Liver (tissue), 9 donors: ENCODE measurements around the gene NPTN. TPM values are rescaled to one million over a fixed set of nuclear protein-coding genes. Genes with fewer than 3 reads are reported as not detected.
A peak's percentile ranks its signal among the peaks of the same experiment; 100 is the strongest.

Experiments
- DNase-seq: peaks from one replicate; pipeline ENCODE4 v3.0.0-alpha.2; 2017; ENCODE audit warnings: low spot score
- H3K27ac ChIP-seq, 2 donors: one replicate each; pipeline ENCODE4 v1.7.0; 2013; ENCODE audit warnings: inconsistent platforms in 2 of 2, low read length in 2 of 2, control low read depth in 1 of 2, low read depth in 1 of 2, mild to moderate bottlenecking in 1 of 2
- H3K27me3 ChIP-seq, 4 donors: one replicate each; pipeline versions ENCODE4 v1.6.1 to v1.7.0; 2013; ENCODE audit warnings: low read length in 3 of 4, inconsistent platforms in 1 of 4, mild to moderate bottlenecking in 1 of 4, moderate library complexity in 1 of 4; ENCODE audit not compliant: control insufficient read depth in 4 of 4, insufficient read depth in 4 of 4
- H3K36me3 ChIP-seq, 4 donors: one replicate each; pipeline versions ENCODE4 v1.6.1 to v1.7.0; 2013; ENCODE audit warnings: low read length in 3 of 4, mild to moderate bottlenecking in 3 of 4, low read depth in 1 of 4, moderate library complexity in 1 of 4; ENCODE audit not compliant: control insufficient read depth in 4 of 4, insufficient read depth in 3 of 4
- H3K4me1 ChIP-seq, 4 donors: one replicate each; pipeline versions ENCODE4 v1.6.1 to v1.7.0; 2013; ENCODE audit warnings: low read length in 3 of 4, mild to moderate bottlenecking in 3 of 4, moderate library complexity in 1 of 4; ENCODE audit not compliant: control insufficient read depth in 4 of 4, insufficient read depth in 4 of 4
- H3K4me3 ChIP-seq, 3 donors: one replicate each; pipeline versions ENCODE4 v1.6.1 to v1.7.0; 2013; ENCODE audit warnings: low read length in 3 of 3, control low read depth in 1 of 3, low read depth in 1 of 3, mild to moderate bottlenecking in 1 of 3
- H3K9ac ChIP-seq, 2 donors: one replicate each; pipeline ENCODE4 v1.7.0; 2013; ENCODE audit warnings: low read length in 2 of 2, mild to moderate bottlenecking in 2 of 2, moderate library complexity in 2 of 2, control low read depth in 1 of 2, low read depth in 1 of 2
- H3K9me3 ChIP-seq, 4 donors: one replicate each; pipeline versions ENCODE4 v1.6.1 to v1.7.0; 2013; ENCODE audit warnings: low read length in 3 of 4; ENCODE audit not compliant: control insufficient read depth in 4 of 4
- ATF3 ChIP-seq: IDR thresholded peaks from 2 replicates; pipeline ENCODE4 v1.6.1; 2016; ENCODE audit warnings: antibody characterized with exemption
- CTCF ChIP-seq: fragments of 150-350 bp; IDR thresholded peaks from 2 replicates; pipeline ENCODE4 v1.5.1; 2017; ENCODE audit warnings: improper control_type of control experiment, low read depth, low read length; ENCODE audit not compliant: missing input control
- FOXA1 ChIP-seq: IDR thresholded peaks from 2 replicates; pipeline ENCODE4 v1.6.1; 2016; ENCODE audit warnings: antibody characterized with exemption
- HNF4A ChIP-seq, 2 donors: conservative IDR thresholded peaks; 2 replicates each; pipeline ENCODE4 v1.6.1; 2016; ENCODE audit warnings: antibody characterized with exemption in 2 of 2, mild to moderate bottlenecking in 2 of 2
- HNF4G ChIP-seq: IDR thresholded peaks from 2 replicates; pipeline ENCODE4 v1.6.1; 2016; ENCODE audit warnings: antibody characterized with exemption
- NR2F2 ChIP-seq: IDR thresholded peaks from 2 replicates; pipeline ENCODE4 v1.6.1; 2016; ENCODE audit warnings: antibody characterized with exemption
- RAD21 ChIP-seq, 2 donors: IDR thresholded peaks; 2 replicates each; pipeline ENCODE4 v1.6.1; 2016; ENCODE audit warnings: antibody characterized with exemption in 2 of 2, mild to moderate bottlenecking in 2 of 2
- ZBTB33 ChIP-seq: IDR thresholded peaks from 2 replicates; pipeline ENCODE4 v1.6.1; 2016; ENCODE audit warnings: antibody characterized with exemption
- WGBS: extraction: QIAGEN DNeasy Blood & Tissue Kit; methylation state at CpG from one replicate; pipeline ENCODE4 v1.1.7; 2013; 5-methylcytosine and 5-hydroxymethylcytosine counted together
- polyA plus RNA-seq, 2 donors: library from polyadenylated mRNA; stranded (reverse) in 1 of 2; unstranded in 1 of 2; fragments of 200-250 nt in 1 of 2; fragments of >200 nt in 1 of 2; fragmentation: Nextera tagmentation in 1 of 2; extraction: Ambion mirVana in 1 of 2; gene quantifications; one replicate each; pipeline versions ENCODE4 v1.2.1 to v1.2.3, GENCODE V29; 2013 to 2015
- total RNA-seq, 2 donors: library from RNA; depleted of rRNA; stranded (reverse); fragments of >200 nt; gene quantifications; one replicate each; pipeline ENCODE4 v1.2.3, GENCODE V29; 2014
- donor health status: healthy.
- donor health status: healthy.
- donor health status: healthy.
- donor health status: healthy.
- donor health status: healthy.

NPTN gene
- total and polyA plus RNA-seq, 4 donors, result 16.8 to 42.4 (median 33.9) TPM

DNA sequence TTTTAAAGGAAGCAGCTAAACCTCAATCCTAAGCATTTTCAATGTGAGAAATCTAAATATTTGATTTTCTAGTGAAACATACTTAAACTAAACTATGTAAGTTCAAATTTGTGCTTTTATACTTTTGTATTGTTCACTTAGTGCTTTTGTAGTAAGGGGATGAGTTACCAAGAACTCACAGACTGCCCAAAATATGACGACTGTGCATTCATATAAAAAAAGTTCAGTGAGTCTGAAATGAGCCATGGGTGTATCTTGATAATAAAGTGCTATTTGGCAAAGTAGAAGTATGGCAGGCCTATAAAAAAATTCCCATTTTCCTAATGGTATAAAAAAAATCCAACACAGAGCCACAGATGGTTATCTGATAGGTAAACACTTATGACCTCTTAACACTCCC is 66.2 kb downstream of the NPTN start:
- WGBS, result 89% methylated on average over 1 of the region's 1 CpG
- no peak for DNase-seq
- Histone ChIP-seq H3K4me3 (no peak overlapping the region), H3K27ac (no peak overlapping the region), H3K9ac (no peak overlapping the region), H3K9me3 (no peaks in the 10 kb centered on the region), H3K4me1 (no peaks in the 10 kb centered on the region), H3K36me3 (peaks cover 2 to 63% (median 45%) of the 10 kb centered on the region in 4 donors), H3K27me3 (no peaks in the 10 kb centered on the region)
- no peak for TF ChIP-seq ZBTB33
- no peak for TF ChIP-seq HNF4G
- TF ChIP-seq HNF4A (conservative IDR thresholded peaks at IDR 0.05), result no peak
- TF ChIP-seq FOXA1, result no peak
- TF ChIP-seq CTCF, result no peak
- no peak for TF ChIP-seq ATF3

- Histone ChIP-seq H3K27ac (no peak overlapping the region), H3K4me1 (no peaks in the 10 kb centered on the region), H3K4me3 (no peak overlapping the region), H3K9me3 (no peaks in the 10 kb centered on the region), H3K9ac (no peak overlapping the region), H3K36me3 (peaks cover 4 to 55% (median 28%) of the 10 kb centered on the region in 4 donors), H3K27me3 (no peaks in the 10 kb centered on the region)
- WGBS, result 75% methylated on average over 6 of the region's 6 CpGs
- no peak for TF ChIP-seq HNF4G
- no peak for DNase-seq
These were observed 68.9 kb downstream of the NPTN start for GRCh38 chr15:73564255-73564654.

DNA sequence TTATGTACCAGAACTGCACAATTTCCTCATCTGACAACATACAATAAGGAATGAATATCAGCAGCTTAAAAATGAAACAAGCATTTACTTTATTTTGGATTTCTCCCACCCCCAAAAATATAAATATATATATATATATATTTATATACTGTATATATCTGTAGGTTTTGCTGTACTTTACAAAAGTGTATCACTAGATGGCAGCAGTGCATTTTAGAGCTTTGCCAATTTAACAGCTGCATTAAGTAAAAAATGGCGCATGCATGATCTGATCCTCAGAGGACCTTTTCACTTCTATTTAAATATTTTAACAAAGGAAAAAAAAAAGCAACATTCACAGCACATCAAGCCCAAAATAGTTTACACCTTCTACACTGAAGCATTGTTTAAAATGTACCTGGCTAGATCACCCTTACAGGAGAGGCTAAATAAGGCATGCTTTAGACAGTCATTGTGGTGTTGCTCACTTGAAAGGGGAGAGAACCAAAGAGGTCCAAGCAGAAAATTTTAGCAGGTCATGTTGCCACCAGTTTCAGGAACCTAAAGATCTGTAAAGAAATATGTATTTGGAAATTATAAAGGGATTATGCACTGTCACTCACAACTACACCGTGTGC is 72.6 kb downstream of the NPTN start:
- Histone ChIP-seq H3K36me3 (peaks cover 4 to 56% (median 27%) of the 10 kb centered on the region in 4 donors), H3K9me3 (no peaks in the 10 kb centered on the region), H3K9ac (no peak overlapping the region), H3K4me3 (no peak overlapping the region), H3K4me1 (no peaks in the 10 kb centered on the region), H3K27ac (no peak overlapping the region), H3K27me3 (no peaks in the 10 kb centered on the region)
- 84% methylated on average over 2 of the region's 2 CpGs for WGBS
- DNase-seq, result no peak
- no peak for TF ChIP-seq NR2F2
- peak; percentile 33 for TF ChIP-seq CTCF
- TF ChIP-seq RAD21 (IDR thresholded peaks at IDR 0.05), result peak; percentile 68 to 73
